ENCODE measurements around the gene KCNIP1. TPM values are rescaled to one million over a fixed set of nuclear protein-coding genes. Genes with fewer than 3 reads are reported as not detected.

The KCNIP1 gene
- total RNA-seq, 3 donors from 2014 or later (not counting 1 experiment from before 2014, with no cell fraction given), result not detected

GRCh38 chr5:170731052-170731451, 227.2 kb downstream of the KCNIP1 start:
- TF ChIP-seq CTCF (IDR thresholded peaks at IDR 0.05), result no peak
- H3K4me3 ChIP-seq (ENCODE audit: low read length), result no peak overlapping the region
- Mint-ChIP-seq H3K27me3 (ENCODE audit: low read depth in 2 of 2) (peaks cover 27 to 68% of the 10 kb centered on the region in 2 donors), H3K36me3 (no peaks in the 10 kb centered on the region), H3K4me3 (no peak overlapping the region), H3K4me1 (no peaks in the 10 kb centered on the region), H3K9me3 (peaks cover 0 to 5% of the 10 kb centered on the region in 2 donors), H3K27ac (no peak overlapping the region)
- no peaks in the 10 kb centered on the region for H3K27me3 ChIP-seq (ENCODE audit: control insufficient read depth, insufficient read depth, low read length)
- intact Hi-C loops (cut with micrococcal nuclease), result no loop called here
- DNase-seq (no peak), ATAC-seq (no peak)
- H3K4me1 ChIP-seq (ENCODE audit: control insufficient read depth, insufficient read depth, low read length), result no peaks in the 10 kb centered on the region
- no peak overlapping the region for H3K27ac ChIP-seq (ENCODE audit: low read length)
- 69% methylated on average over 1 of the region's 1 CpG for WGBS (ENCODE audit: insufficient coverage)
- no peaks in the 10 kb centered on the region for H3K36me3 ChIP-seq (ENCODE audit: control insufficient read depth, insufficient read depth, low read length)
- no peaks in the 10 kb centered on the region for H3K9me3 ChIP-seq (ENCODE audit: control insufficient read depth, insufficient read depth, low read length)

GRCh38 chr5:170732685-170733084, 228.9 kb downstream of the KCNIP1 start:
- Histone ChIP-seq H3K36me3 (ENCODE audit: control insufficient read depth, insufficient read depth, low read length) (no peaks in the 10 kb centered on the region), H3K4me3 (ENCODE audit: low read length) (no peak overlapping the region), H3K9me3 (ENCODE audit: control insufficient read depth, insufficient read depth, low read length) (no peaks in the 10 kb centered on the region), H3K27me3 (ENCODE audit: control insufficient read depth, insufficient read depth, low read length) (no peaks in the 10 kb centered on the region), H3K27ac (ENCODE audit: low read length) (no peak overlapping the region), H3K4me1 (ENCODE audit: control insufficient read depth, insufficient read depth, low read length) (no peaks in the 10 kb centered on the region)
- ATAC-seq (no peak), DNase-seq (no peak)
- H3K27me3 Mint-ChIP-seq (ENCODE audit: low read depth in 2 of 2), result peaks cover 22 to 66% of the 10 kb centered on the region in 2 donors
- peaks cover 0 to 5% of the 10 kb centered on the region in 2 donors for H3K9me3 Mint-ChIP-seq
- no peak overlapping the region for H3K27ac Mint-ChIP-seq
- intact Hi-C loops (cut with micrococcal nuclease), result no loop called here
- WGBS (ENCODE audit: insufficient coverage), result 51% methylated on average over 2 of the region's 2 CpGs
- TF ChIP-seq CTCF (IDR thresholded peaks at IDR 0.05), result no peak
- no peaks in the 10 kb centered on the region for H3K36me3 Mint-ChIP-seq
- H3K4me1 Mint-ChIP-seq, result no peaks in the 10 kb centered on the region
- no peak overlapping the region for H3K4me3 Mint-ChIP-seq

- Mint-ChIP-seq H3K27me3 (ENCODE audit: low read depth in 2 of 2) (peaks cover 13 to 50% of the 10 kb centered on the region in 2 donors), H3K9me3 (peaks cover 0 to 5% of the 10 kb centered on the region in 2 donors), H3K4me1 (no peaks in the 10 kb centered on the region), H3K27ac (no peak overlapping the region), H3K36me3 (no peaks in the 10 kb centered on the region), H3K4me3 (no peak overlapping the region)
- no peak for TF ChIP-seq CTCF (IDR thresholded peaks at IDR 0.05)
- H3K4me3 ChIP-seq (ENCODE audit: low read length), result no peak overlapping the region
- no peaks in the 10 kb centered on the region for H3K4me1 ChIP-seq (ENCODE audit: control insufficient read depth, insufficient read depth, low read length)
- no peaks in the 10 kb centered on the region for H3K27me3 ChIP-seq (ENCODE audit: control insufficient read depth, insufficient read depth, low read length)
- intact Hi-C loops (cut with micrococcal nuclease), result no loop called here
- no peaks in the 10 kb centered on the region for H3K9me3 ChIP-seq (ENCODE audit: control insufficient read depth, insufficient read depth, low read length)
- no peak overlapping the region for H3K27ac ChIP-seq (ENCODE audit: low read length)
- no peaks in the 10 kb centered on the region for H3K36me3 ChIP-seq (ENCODE audit: control insufficient read depth, insufficient read depth, low read length)
- 50% methylated on average over 3 of the region's 3 CpGs for WGBS (ENCODE audit: insufficient coverage)
- ATAC-seq (no peak), DNase-seq (no peak)
Measured at GRCh38 chr5:170736966-170737365, 233.1 kb downstream of the KCNIP1 start.

- Mint-ChIP-seq H3K9me3 (peaks cover 0 to 5% of the 10 kb centered on the region in 2 donors), H3K36me3 (no peaks in the 10 kb centered on the region), H3K27ac (no peak overlapping the region), H3K4me1 (no peaks in the 10 kb centered on the region), H3K4me3 (no peak overlapping the region), H3K27me3 (ENCODE audit: low read depth in 2 of 2) (peaks cover 13 to 48% of the 10 kb centered on the region in 2 donors)
- no peaks in the 10 kb centered on the region for H3K4me1 ChIP-seq (ENCODE audit: control insufficient read depth, insufficient read depth, low read length)
- intact Hi-C loops (cut with micrococcal nuclease), result no loop called here
- WGBS (ENCODE audit: insufficient coverage), result 100% methylated on average over 1 of the region's 1 CpG
- no peak overlapping the region for H3K4me3 ChIP-seq (ENCODE audit: low read length)
- DNase-seq (no peak), ATAC-seq (no peak)
- no peak overlapping the region for H3K27ac ChIP-seq (ENCODE audit: low read length)
- no peaks in the 10 kb centered on the region for H3K36me3 ChIP-seq (ENCODE audit: control insufficient read depth, insufficient read depth, low read length)
- no peaks in the 10 kb centered on the region for H3K27me3 ChIP-seq (ENCODE audit: control insufficient read depth, insufficient read depth, low read length)
- H3K9me3 ChIP-seq (ENCODE audit: control insufficient read depth, insufficient read depth, low read length), result no peaks in the 10 kb centered on the region
- no peak for TF ChIP-seq CTCF (IDR thresholded peaks at IDR 0.05)
Measured at GRCh38 chr5:170737591-170737990, 233.8 kb downstream of the KCNIP1 start.

All from natural killer cell (primary cell).